Measurements from ENCODE around the gene PPP1R13B. TPM values are rescaled to one million over a fixed set of nuclear protein-coding genes. Genes with fewer than 3 reads are reported as not detected.

Gene PPP1R13B
- total and polyA plus RNA-seq, 2 experiments from 2014 or later, result 88.5 to 124 TPM

GRCh38 chr14:103684871-103685270 is 162.5 kb downstream of the PPP1R13B start:
- H3K27ac ChIP-seq, result no peak overlapping the region
- H3K36me3 ChIP-seq, result peaks cover 24% of the 10 kb centered on the region

GRCh38 chr14:103684471-103684870 is 162.9 kb downstream of the PPP1R13B start:
- no peaks in the 10 kb centered on the region for H3K4me1 ChIP-seq (ENCODE audit: low read depth)
- H3K27ac ChIP-seq, result no peak overlapping the region
- no peak for TF ChIP-seq CTCF (IDR thresholded peaks at IDR 0.05; ENCODE audit: low read depth, low read length)
- H3K27me3 ChIP-seq, result no peaks in the 10 kb centered on the region
- no peak for DNase-seq (ENCODE audit: low read depth in 1 of 2, low spot score in 1 of 2)
- no peak overlapping the region for H3K4me3 ChIP-seq
- no peaks in the 10 kb centered on the region for H3K9me3 ChIP-seq (ENCODE audit: low read depth)
- peaks cover 28% of the 10 kb centered on the region for H3K36me3 ChIP-seq

More at GRCh38 chr14:103684871-103685270, 162.5 kb downstream of the PPP1R13B start:
- TF ChIP-seq CTCF (IDR thresholded peaks at IDR 0.05; ENCODE audit: low read depth, low read length), result no peak
- no peaks in the 10 kb centered on the region for H3K9me3 ChIP-seq (ENCODE audit: low read depth)
- DNase-seq (ENCODE audit: low read depth in 1 of 2, low spot score in 1 of 2), result no peak
- H3K4me1 ChIP-seq (ENCODE audit: low read depth), result no peaks in the 10 kb centered on the region
- no peaks in the 10 kb centered on the region for H3K27me3 ChIP-seq
- H3K4me3 ChIP-seq, result no peak overlapping the region

Other genes with a start within 250 kb of the PPP1R13B start
- 252 and 365 TPM in 2 replicates for gene KLC1, start 218.4 kb downstream of the PPP1R13B start, total RNA-seq
- 167 and 190 TPM in 2 replicates for gene KLC1, start 218.4 kb downstream of the PPP1R13B start, polyA plus RNA-seq
- gene XRCC3, start 132.1 kb downstream of the PPP1R13B start, total RNA-seq, result 19.1 and 27.5 TPM in 2 replicates
- gene XRCC3, start 132.1 kb downstream of the PPP1R13B start, polyA plus RNA-seq, result 12.1 and 15.8 TPM in 2 replicates
- gene ZFYVE21, start 131.8 kb downstream of the PPP1R13B start, total RNA-seq, result 118 and 135 TPM in 2 replicates
- 120 and 127 TPM in 2 replicates for gene ZFYVE21, start 131.8 kb downstream of the PPP1R13B start, polyA plus RNA-seq
- not detected in 2 replicates for gene TDRD9, start 80.9 kb upstream of the PPP1R13B start, total RNA-seq
- gene TDRD9, start 80.9 kb upstream of the PPP1R13B start, polyA plus RNA-seq, result 0.31 TPM in 1 of 2 replicates, not detected in the other
- 0.18 and 0.35 TPM in 2 replicates for gene RD3L, start 95.0 kb upstream of the PPP1R13B start, total RNA-seq
- gene RD3L, start 95.0 kb upstream of the PPP1R13B start, polyA plus RNA-seq, result 0.46 and 0.49 TPM in 2 replicates
- 1.8 and 7.3 TPM in 2 replicates for gene ASPG, start 238.1 kb upstream of the PPP1R13B start, total RNA-seq
- gene ASPG, start 238.1 kb upstream of the PPP1R13B start, polyA plus RNA-seq, result 3.4 and 8.8 TPM in 2 replicates

All from cardiac muscle cell (in vitro differentiated cells and primary cell).